Activated B cell treated with CpG ODN at 0.5 μM for 24 hours (primary cell): ENCODE results near the gene CDCA4. TPM values are rescaled to one million over a fixed set of nuclear protein-coding genes. Genes with fewer than 3 reads are reported as not detected.

Source experiments
- ATAC-seq: fragments of 200-7000 bp; cut with Tn5 transposase; one replicate; pipeline ENCODE4 v1.10.0; 2021; ENCODE audit warnings: low read depth, mild to moderate bottlenecking, moderate library complexity
- CTCF ChIA-PET: fragments of 350-600 bp; sonication (Branson Sonifier 250); formaldehyde crosslinking; loops from one replicate; lab custom pipeline; 2021; ENCODE audit warnings: antibody characterized with exemption; lab: Charles Lee
- POLR2A ChIA-PET: fragments of 350-600 bp; sonication (Branson Sonifier 250); formaldehyde crosslinking; loops from one replicate; lab custom pipeline; 2021; ENCODE audit warnings: antibody characterized with exemption; lab: Charles Lee
- DNase-seq: peaks from one replicate; pipeline ENCODE4 v3.0.0; 2022
- H3K27ac Mint-ChIP-seq: one replicate; pipeline ENCODE4 v1.8.0; 2020; ENCODE audit warnings: mixed read lengths
- H3K27me3 Mint-ChIP-seq: one replicate; pipeline ENCODE4 v1.8.0; 2021; ENCODE audit warnings: mixed read lengths
- H3K36me3 Mint-ChIP-seq: one replicate; pipeline ENCODE4 v1.8.0; 2021; ENCODE audit warnings: low read depth, mixed read lengths
- H3K4me1 Mint-ChIP-seq: one replicate; pipeline ENCODE4 v1.8.0; 2021; ENCODE audit warnings: mixed read lengths
- H3K4me3 Mint-ChIP-seq: one replicate; pipeline ENCODE4 v1.8.0; 2020; ENCODE audit warnings: mild to moderate bottlenecking, mixed read lengths
- H3K9me3 Mint-ChIP-seq: one replicate; pipeline ENCODE4 v1.8.0; 2020; ENCODE audit warnings: mixed read lengths
- CTCF ChIP-seq: fragments of 200-600 bp; IDR thresholded peaks from one replicate; pipeline ENCODE4 v1.8.0; 2022; ENCODE audit warnings: antibody characterized with exemption, mild to moderate bottlenecking
- intact Hi-C: fragments of 100-400 bp; cut with micrococcal nuclease; formaldehyde crosslinking; loops from one replicate; pipeline ENCODE4 v1.15.1; 2024
- total RNA-seq: library from RNA; stranded (reverse); gene quantifications from 2 replicates; pipeline ENCODE4 v1.2.3, GENCODE V29; 2022

Gene CDCA4
- total RNA-seq, 1 donor from 2014 or later = 13.6 TPM

- Mint-ChIP-seq H3K4me3 (no peak overlapping the region), H3K27me3 (no peaks in the 10 kb centered on the region), H3K27ac (no peak overlapping the region), H3K36me3 (peaks cover 35% of the 10 kb centered on the region), H3K4me1 (peaks cover 26% of the 10 kb centered on the region), H3K9me3 (no peaks in the 10 kb centered on the region)
- ChIA-PET CTCF (no interaction called here), POLR2A (no interaction called here)
- intact Hi-C loops = no loop called here
- no peak for TF ChIP-seq CTCF
- no peak for DNase-seq
- ATAC-seq = no peak
These were observed 10.8 kb downstream of the CDCA4 start for GRCh38 chr14:105010106-105010505.

GRCh38 chr14:105007593-105008264, 13.2 kb downstream of the CDCA4 start:
- intact Hi-C loops = no loop called here
- Mint-ChIP-seq H3K4me3 (no peak overlapping the region), H3K27me3 (no peaks in the 10 kb centered on the region), H3K27ac (no peak overlapping the region), H3K36me3 (peaks cover 33% of the 10 kb centered on the region), H3K4me1 (peaks cover 4% of the 10 kb centered on the region), H3K9me3 (no peaks in the 10 kb centered on the region)
- ChIA-PET POLR2A (no interaction called here), CTCF (no interaction called here)
- TF ChIP-seq CTCF = no peak
- DNase-seq = no peak
- no peak for ATAC-seq

GRCh38 chr14:105006831-105007592, 13.9 kb downstream of the CDCA4 start:
- CTCF ChIA-PET = no interaction called here
- POLR2A ChIA-PET = no interaction called here
- Mint-ChIP-seq H3K27ac (no peak overlapping the region), H3K36me3 (peaks cover 33% of the 10 kb centered on the region), H3K27me3 (no peaks in the 10 kb centered on the region), H3K4me1 (no peaks in the 10 kb centered on the region), H3K9me3 (no peaks in the 10 kb centered on the region), H3K4me3 (no peak overlapping the region)
- intact Hi-C loops = no loop called here
- ATAC-seq (no peak), DNase-seq (no peak)
- TF ChIP-seq CTCF = no peak

GRCh38 chr14:105005929-105006830, 14.7 kb downstream of the CDCA4 start:
- H3K4me3 Mint-ChIP-seq = no peak overlapping the region
- H3K36me3 Mint-ChIP-seq = peaks cover 27% of the 10 kb centered on the region
- H3K4me1 Mint-ChIP-seq = no peaks in the 10 kb centered on the region
- no peak for TF ChIP-seq CTCF
- no peaks in the 10 kb centered on the region for H3K9me3 Mint-ChIP-seq
- intact Hi-C loops = no loop called here
- no peaks in the 10 kb centered on the region for H3K27me3 Mint-ChIP-seq
- ATAC-seq (no peak), DNase-seq (no peak)
- H3K27ac Mint-ChIP-seq = no peak overlapping the region
- CTCF ChIA-PET = no interaction called here
- POLR2A ChIA-PET = no interaction called here
